ENCODE results near the gene NAB2. TPM values are rescaled to one million over a fixed set of nuclear protein-coding genes. Genes with fewer than 3 reads are reported as not detected.

NAB2 gene
- total and polyA plus RNA-seq, 9 of the 15 experiments (the other 6 are each of a cell fraction or from before 2014, with no cell fraction given) = 0.45 to 40.9 (median 20.4) TPM

DNA sequence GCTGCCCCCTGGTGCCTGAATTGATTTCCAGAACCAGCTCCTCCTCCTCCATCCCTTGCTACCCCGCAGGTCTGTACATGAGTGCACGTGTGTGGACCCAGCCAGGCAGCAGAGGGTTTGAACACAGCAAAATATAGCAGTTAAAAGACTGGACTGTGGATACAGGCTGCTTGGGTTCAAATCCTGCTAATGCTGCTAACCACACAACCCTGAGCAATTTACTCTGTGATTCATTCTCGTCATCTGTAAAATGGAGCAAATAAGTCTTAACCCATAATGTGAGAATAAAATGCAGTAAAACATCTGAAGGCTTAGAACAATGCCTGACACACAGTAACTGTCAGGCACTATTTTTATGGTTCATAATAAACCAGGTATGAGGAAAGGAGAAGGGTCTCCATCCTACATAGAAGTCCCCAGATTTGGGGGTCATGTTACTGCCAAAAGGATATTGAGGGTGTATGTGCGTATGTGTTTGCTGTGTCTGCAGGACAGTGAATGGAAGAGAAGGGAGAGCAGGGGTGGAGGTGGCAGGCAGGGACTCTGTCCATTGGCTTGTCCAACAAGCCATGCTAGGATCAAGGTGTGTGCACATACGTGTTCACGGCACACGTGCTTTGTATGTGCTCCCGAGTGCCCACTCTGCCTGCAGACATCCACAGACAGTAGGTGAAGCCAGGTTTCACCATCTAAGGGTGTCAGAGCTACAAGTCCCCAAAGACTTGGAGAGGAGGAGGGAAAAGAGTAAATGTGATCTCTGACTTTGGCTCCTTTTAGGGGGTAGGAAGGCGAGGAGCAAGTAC lies 23.8 kb downstream of the NAB2 start (continued):
- no peak for TF ChIP-seq HDAC6 (IDR thresholded peaks at IDR 0.05; ENCODE audit: low read depth, low read length)
- 0 out of 4 replicates have a peak, but pooled peaks of 1 of the 2 experiments have one; percentile 1 for TF ChIP-seq SRF (CRISPR knock-in tag; IDR thresholded peaks at IDR 0.05)
- TF ChIP-seq FOSL1 (tag; conservative IDR thresholded peaks at IDR 0.05) = no peak
- TF ChIP-seq TAL1 (IDR thresholded peaks at IDR 0.05) = no peak
- no peak for TF ChIP-seq ZNF232 (CRISPR knock-in tag; IDR thresholded peaks at IDR 0.05)
- TF ChIP-seq ZNF778 (CRISPR knock-in tag; IDR thresholded peaks at IDR 0.05) = no peak
- no peak for TF ChIP-seq BRF1 (IDR thresholded peaks at IDR 0.05; ENCODE audit: borderline replicate concordance, extremely low read depth, insufficient read length)
- TF ChIP-seq CBX5 (IDR thresholded peaks at IDR 0.05; ENCODE audit: borderline replicate concordance, low read depth) = no peak
- TF ChIP-seq, protein P1, sequence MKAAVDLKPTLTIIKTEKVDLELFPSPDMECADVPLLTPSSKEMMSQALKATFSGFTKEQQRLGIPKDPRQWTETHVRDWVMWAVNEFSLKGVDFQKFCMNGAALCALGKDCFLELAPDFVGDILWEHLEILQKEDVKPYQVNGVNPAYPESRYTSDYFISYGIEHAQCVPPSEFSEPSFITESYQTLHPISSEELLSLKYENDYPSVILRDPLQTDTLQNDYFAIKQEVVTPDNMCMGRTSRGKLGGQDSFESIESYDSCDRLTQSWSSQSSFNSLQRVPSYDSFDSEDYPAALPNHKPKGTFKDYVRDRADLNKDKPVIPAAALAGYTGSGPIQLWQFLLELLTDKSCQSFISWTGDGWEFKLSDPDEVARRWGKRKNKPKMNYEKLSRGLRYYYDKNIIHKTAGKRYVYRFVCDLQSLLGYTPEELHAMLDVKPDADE (conservative IDR thresholded peaks at IDR 0.05; ENCODE audit: control insufficient read depth, low read depth, low read length) = no peak
- TF ChIP-seq ZFX (CRISPR knock-in tag; IDR thresholded peaks at IDR 0.05) = no peak
- TF ChIP-seq MXI1 (IDR thresholded peaks at IDR 0.05; ENCODE audit: low read depth, low read length) = 0 out of 2 replicates have a peak, but pooled peaks have one; percentile 42
- TF ChIP-seq ZNF175 (CRISPR knock-in tag; IDR thresholded peaks at IDR 0.05; ENCODE audit: low read depth) = no peak
- no peak for TF ChIP-seq ZNF140 (CRISPR knock-in tag; IDR thresholded peaks at IDR 0.05)
- TF ChIP-seq HDAC3 (IDR thresholded peaks at IDR 0.05; ENCODE audit: borderline replicate concordance, partially characterized antibody) = no peak
- no peak for TF ChIP-seq RBM15 (IDR thresholded peaks at IDR 0.05; ENCODE audit: insufficient read depth, low read length)

Measured in K562 (cell line).